Breast epithelium (tissue), 3 donors: ENCODE data around the gene ANK2.

Experiments
- POLR2AphosphoS5 ChIP-seq, 3 donors: sonication (generic); formaldehyde crosslinking; IDR thresholded peaks; one replicate each; pipeline ENCODE4 v1.6.1; 2017; ENCODE audit warnings: antibody characterized with exemption in 3 of 3
- TF ChIP-seq, protein P1 (sequence below), 3 donors: fragments of 450-650 bp; IDR thresholded peaks; one replicate each; pipeline ENCODE4 v1.5.1; 2016 to 2017; ENCODE audit warnings: antibody characterized with exemption in 3 of 3, mild to moderate bottlenecking in 3 of 3, moderate library complexity in 3 of 3

DNA sequence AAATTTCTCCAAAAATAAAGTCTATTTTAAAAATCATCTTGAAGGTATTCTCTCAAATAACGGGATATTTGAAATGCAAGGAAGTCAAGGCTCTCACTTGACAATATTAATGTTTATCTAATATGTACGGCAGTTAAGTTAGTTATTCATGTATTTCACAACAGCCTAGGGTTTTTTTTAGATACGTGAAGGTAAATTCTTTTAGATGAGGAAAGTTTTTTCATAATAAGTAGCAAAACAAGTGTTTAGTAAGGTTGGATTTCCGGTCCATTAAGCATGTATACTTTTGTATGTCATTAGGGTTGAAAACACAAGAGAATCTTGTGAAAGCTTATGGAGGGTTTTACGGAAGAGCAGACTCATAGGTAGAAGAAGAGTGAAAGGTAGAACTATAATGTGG, 273.3 kb downstream of the ANK2 start:
- TF ChIP-seq, protein P1, sequence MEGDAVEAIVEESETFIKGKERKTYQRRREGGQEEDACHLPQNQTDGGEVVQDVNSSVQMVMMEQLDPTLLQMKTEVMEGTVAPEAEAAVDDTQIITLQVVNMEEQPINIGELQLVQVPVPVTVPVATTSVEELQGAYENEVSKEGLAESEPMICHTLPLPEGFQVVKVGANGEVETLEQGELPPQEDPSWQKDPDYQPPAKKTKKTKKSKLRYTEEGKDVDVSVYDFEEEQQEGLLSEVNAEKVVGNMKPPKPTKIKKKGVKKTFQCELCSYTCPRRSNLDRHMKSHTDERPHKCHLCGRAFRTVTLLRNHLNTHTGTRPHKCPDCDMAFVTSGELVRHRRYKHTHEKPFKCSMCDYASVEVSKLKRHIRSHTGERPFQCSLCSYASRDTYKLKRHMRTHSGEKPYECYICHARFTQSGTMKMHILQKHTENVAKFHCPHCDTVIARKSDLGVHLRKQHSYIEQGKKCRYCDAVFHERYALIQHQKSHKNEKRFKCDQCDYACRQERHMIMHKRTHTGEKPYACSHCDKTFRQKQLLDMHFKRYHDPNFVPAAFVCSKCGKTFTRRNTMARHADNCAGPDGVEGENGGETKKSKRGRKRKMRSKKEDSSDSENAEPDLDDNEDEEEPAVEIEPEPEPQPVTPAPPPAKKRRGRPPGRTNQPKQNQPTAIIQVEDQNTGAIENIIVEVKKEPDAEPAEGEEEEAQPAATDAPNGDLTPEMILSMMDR (IDR thresholded peaks at IDR 0.05), result no peak
- no peak for TF ChIP-seq POLR2AphosphoS5 (IDR thresholded peaks at IDR 0.05)
